Erythroblast (primary cell): ENCODE measurements around the gene DSE.

Experiments used
- GATA1 ChIP-seq: IDR thresholded peaks from 2 replicates; pipeline ENCODE4 v1.6.1; 2011; ENCODE audit warnings: low read depth, mild to moderate bottlenecking, control low read depth, low read length, moderate library complexity
- POLR2A ChIP-seq: IDR thresholded peaks from 2 replicates; pipeline ENCODE4 v1.6.1; 2011; ENCODE audit warnings: mild to moderate bottlenecking, low read length

DNA sequence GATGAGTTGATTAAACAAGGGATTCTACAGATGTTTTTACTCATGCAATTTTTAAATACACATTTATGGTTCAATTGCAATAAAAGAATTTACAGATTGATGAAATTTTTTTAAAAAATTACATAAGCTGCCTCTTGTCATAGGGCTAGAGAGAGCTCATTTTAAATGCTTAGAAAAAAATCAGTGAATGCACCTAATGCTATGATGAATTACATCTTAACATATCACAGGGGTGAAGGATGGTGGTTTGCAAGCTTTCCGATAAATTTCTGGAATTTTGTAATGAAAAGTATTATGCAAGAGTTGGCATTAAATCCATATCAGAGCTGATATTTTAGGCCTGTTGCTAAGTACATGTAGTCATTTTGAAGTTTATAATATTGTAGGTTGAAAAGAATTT lies 29.6 kb downstream of the DSE start:
- TF ChIP-seq POLR2A, result no peak
- TF ChIP-seq GATA1, result no peak
